IPS-11a (cell line): ENCODE results near the gene GRHL3.

Experiments
- H3K4me3 ChIP-seq: one replicate; pipeline ENCODE4 v1.5.1; 2013; ENCODE audit warnings: low read depth, low read length, control low read depth

The GRHL3 gene

DNA sequence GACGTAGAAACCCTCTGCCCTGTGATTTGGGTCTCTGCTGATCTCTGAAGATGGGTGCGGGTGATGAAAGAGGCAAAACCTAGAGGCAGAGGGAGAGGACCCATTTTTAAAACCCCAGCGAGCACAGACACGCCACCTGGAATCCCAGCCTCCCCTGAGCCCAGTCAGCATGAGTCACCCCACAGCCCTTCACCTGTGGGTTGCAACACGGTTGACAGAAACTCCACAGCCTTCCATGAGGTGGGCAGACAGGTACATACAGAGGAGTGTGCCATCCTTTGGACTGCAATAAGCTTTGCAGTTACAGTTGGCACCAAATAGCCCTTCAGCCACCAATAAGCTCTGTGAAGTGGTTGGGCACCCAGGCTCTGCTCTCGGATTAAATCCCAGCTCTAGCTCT is 2.1 kb upstream of the GRHL3 start:
- no peak overlapping the region for H3K4me3 ChIP-seq

- H3K4me3 ChIP-seq, result no peak overlapping the region
Observed at GRCh38 chr1:24317956-24318614, 1.1 kb upstream of the GRHL3 start.

DNA sequence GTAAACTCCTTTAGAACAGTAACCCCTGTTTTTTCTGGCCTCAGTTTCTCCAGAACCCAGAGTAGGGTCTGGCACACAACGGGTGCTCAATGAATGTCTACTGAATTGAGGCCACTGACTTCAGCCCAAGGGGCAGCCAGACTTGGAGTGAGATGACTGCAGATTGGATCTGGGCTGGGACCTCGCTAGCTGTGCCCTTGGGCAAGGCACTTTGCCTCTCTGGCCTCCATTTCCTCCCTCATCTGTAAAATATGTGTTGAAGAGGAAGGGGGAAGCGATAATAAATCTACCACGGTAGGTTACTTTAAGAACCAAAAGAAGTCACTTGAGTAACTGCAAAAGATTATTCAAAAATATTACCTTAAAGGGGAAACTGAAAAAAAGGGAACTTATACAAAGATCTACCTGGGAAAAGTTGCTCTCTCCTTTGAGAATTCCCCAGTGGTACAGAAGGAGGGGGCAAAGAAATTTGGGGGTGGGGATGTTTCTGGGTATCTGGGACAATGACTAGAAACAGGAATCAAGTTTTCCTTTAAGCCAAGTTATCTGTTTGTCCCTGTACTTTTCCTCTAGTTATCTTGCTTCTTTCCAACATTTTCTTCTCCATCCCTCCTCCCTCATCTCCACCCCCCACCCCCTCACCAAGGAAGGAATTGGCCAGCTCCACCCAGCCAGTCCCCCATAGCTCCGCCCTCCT is 394 bp upstream of the GRHL3 start:
- no peak overlapping the region for H3K4me3 ChIP-seq

- peak overlapping the region; percentile 46 for H3K4me3 ChIP-seq
Observed at GRCh38 chr1:24319962-24320361, 805 bp downstream of the GRHL3 start.

- peak overlapping the region; percentile 10 for H3K4me3 ChIP-seq
Observed at GRCh38 chr1:24321126-24321525, 2.0 kb downstream of the GRHL3 start.

- H3K4me3 ChIP-seq, result peak overlapping the region; percentile 21
Observed at GRCh38 chr1:24321697-24322469, 2.7 kb downstream of the GRHL3 start.

- peak overlapping the region; percentile 21 for H3K4me3 ChIP-seq
Observed at GRCh38 chr1:24322470-24323177, 3.5 kb downstream of the GRHL3 start.

- H3K4me3 ChIP-seq, result no peak overlapping the region
Observed at GRCh38 chr1:24323281-24323680, 4.1 kb downstream of the GRHL3 start.

GRCh38 chr1:24324903-24325302 is 5.7 kb downstream of the GRHL3 start:
- no peak overlapping the region for H3K4me3 ChIP-seq

GRCh38 chr1:24325587-24326449 is 6.7 kb downstream of the GRHL3 start:
- no peak overlapping the region for H3K4me3 ChIP-seq

DNA sequence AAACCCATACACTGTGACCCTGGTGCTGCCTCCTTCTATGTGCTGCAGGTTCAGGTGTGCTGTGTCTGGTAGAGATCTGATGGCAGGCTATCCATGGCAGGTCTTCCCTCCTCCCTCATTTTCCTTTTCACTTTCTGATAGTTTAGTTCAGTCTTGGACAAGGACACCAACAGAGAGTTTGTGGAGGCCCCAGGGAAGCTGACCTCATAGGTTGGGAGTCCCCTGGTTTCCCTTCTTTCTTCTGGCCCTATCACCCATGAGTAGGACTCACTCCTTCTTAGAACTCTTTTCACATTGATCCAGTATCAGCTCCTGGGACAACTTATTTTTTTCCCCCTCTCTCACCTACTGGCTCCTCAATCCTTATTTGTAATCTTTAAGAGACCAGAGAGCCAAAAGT is 8.3 kb downstream of the GRHL3 start:
- H3K4me3 ChIP-seq, result no peak overlapping the region

- H3K4me3 ChIP-seq, result no peak overlapping the region
Observed at GRCh38 chr1:24327891-24328290, 8.7 kb downstream of the GRHL3 start.

GRCh38 chr1:24329331-24329730 is 10.2 kb downstream of the GRHL3 start:
- no peak overlapping the region for H3K4me3 ChIP-seq

DNA sequence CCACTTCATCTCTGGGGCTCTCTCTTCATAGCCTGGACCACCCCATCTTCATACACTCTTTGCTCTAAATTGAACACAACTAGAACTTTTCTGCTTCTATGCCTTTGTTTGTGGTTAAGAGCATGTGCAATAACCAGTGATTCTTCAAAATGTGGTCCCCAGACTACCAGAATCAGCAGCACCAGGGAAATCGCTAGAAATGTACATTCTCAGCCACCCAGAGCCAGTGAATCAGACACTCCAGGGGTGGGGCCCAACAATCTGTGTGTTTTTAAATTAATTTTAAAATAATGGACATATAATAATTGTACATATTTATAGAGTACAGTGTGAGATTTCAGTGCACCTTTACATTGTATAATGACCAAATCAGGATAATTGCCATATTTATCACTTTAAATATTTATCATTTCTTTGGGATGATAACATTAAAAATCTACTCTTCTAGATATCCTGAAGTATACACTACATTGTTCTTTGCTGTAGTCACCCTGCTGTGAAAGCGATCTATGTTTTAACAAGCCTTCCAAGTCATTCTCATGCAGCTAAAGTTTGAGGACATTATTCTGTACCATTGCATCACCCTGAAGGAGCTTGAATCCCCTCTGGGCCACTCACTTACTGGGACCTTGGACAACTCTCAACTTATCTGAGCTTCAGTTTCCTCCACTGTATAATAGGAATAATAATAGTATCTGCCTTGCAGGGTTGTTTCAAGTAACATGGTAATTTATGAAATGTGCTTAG is 10.8 kb downstream of the GRHL3 start:
- no peak overlapping the region for H3K4me3 ChIP-seq

GRCh38 chr1:24331961-24332673 is 13.0 kb downstream of the GRHL3 start:
- H3K4me3 ChIP-seq, result no peak overlapping the region

- no peak overlapping the region for H3K4me3 ChIP-seq
Observed at GRCh38 chr1:24336075-24336474, 16.9 kb downstream of the GRHL3 start.

GRCh38 chr1:24337455-24337854 is 18.3 kb downstream of the GRHL3 start:
- no peak overlapping the region for H3K4me3 ChIP-seq

DNA sequence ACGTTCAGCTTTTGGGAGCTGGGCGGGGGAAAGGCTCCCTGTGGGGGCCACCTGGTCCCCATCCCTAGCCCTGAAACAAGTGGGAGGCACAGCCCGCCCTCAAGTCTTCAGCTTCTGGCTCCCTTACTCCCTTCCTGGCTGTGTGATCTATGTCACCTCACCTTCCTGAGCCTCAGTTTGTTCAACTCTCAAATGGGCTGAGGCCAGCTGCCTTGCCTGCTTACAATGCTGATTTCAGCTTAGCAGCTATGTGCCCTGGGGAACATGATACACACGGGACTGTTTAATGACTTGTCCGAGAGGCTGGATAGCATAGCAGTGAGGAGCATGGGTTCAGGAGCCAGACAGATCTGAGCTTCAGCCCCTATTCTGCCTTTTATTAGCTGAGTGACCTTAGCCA is 19.3 kb downstream of the GRHL3 start:
- H3K4me3 ChIP-seq, result no peak overlapping the region

GRCh38 chr1:24339996-24340395 is 20.8 kb downstream of the GRHL3 start:
- H3K4me3 ChIP-seq, result no peak overlapping the region
